Neural cell (in vitro differentiated cells): Measurements from ENCODE around the gene EVA1B.

Source experiments
- POLR2AphosphoS5 ChIP-seq: IDR thresholded peaks from 2 replicates; pipeline ENCODE4 v1.6.1; 2012
- TF ChIP-seq, protein P1 (sequence below): fragments of 450-650 bp; IDR thresholded peaks from 2 replicates; pipeline ENCODE4 v1.5.1; 2014; ENCODE audit warnings: antibody characterized with exemption, mild to moderate bottlenecking, moderate library complexity; ENCODE audit not compliant: poor library complexity, severe bottlenecking

DNA sequence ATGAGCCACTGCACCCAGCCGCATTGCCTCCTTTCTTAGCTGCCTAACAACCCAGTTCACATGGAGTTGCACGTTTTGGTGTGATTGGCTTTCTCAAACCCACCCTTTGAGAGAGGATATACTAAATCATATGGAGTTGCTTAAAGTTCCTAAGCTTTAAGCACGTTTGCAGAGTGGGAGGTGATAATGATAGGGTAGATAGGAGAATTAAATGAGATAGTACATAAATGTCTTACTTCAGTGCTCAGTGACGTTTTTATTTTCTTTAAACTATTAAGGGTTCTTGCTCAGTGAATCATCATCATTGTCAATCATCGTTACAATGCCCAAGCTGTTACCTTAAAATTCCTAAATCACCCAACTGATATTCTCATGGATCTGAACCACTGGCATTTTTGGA is 20.2 kb downstream of the EVA1B start:
- no peak for TF ChIP-seq POLR2AphosphoS5
- TF ChIP-seq, protein P1, sequence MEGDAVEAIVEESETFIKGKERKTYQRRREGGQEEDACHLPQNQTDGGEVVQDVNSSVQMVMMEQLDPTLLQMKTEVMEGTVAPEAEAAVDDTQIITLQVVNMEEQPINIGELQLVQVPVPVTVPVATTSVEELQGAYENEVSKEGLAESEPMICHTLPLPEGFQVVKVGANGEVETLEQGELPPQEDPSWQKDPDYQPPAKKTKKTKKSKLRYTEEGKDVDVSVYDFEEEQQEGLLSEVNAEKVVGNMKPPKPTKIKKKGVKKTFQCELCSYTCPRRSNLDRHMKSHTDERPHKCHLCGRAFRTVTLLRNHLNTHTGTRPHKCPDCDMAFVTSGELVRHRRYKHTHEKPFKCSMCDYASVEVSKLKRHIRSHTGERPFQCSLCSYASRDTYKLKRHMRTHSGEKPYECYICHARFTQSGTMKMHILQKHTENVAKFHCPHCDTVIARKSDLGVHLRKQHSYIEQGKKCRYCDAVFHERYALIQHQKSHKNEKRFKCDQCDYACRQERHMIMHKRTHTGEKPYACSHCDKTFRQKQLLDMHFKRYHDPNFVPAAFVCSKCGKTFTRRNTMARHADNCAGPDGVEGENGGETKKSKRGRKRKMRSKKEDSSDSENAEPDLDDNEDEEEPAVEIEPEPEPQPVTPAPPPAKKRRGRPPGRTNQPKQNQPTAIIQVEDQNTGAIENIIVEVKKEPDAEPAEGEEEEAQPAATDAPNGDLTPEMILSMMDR: no peak
